ENCODE data around the gene FHIP2A.

- TF ChIP-seq RAD21 (conservative IDR thresholded peaks at IDR 0.05) (no peak), TAF1 (IDR thresholded peaks at IDR 0.05; ENCODE audit: low read depth) (no peak), CTCF (IDR thresholded peaks at IDR 0.05; ENCODE audit: poor library complexity, severe bottlenecking) (no peak), POLR2AphosphoS5 (IDR thresholded peaks at IDR 0.05) (no peak), EZH2 (IDR thresholded peaks at IDR 0.05; ENCODE audit: borderline replicate concordance, insufficient read depth, low read length, poor library complexity, severe bottlenecking) (no peak)
- TF ChIP-seq, protein P1, sequence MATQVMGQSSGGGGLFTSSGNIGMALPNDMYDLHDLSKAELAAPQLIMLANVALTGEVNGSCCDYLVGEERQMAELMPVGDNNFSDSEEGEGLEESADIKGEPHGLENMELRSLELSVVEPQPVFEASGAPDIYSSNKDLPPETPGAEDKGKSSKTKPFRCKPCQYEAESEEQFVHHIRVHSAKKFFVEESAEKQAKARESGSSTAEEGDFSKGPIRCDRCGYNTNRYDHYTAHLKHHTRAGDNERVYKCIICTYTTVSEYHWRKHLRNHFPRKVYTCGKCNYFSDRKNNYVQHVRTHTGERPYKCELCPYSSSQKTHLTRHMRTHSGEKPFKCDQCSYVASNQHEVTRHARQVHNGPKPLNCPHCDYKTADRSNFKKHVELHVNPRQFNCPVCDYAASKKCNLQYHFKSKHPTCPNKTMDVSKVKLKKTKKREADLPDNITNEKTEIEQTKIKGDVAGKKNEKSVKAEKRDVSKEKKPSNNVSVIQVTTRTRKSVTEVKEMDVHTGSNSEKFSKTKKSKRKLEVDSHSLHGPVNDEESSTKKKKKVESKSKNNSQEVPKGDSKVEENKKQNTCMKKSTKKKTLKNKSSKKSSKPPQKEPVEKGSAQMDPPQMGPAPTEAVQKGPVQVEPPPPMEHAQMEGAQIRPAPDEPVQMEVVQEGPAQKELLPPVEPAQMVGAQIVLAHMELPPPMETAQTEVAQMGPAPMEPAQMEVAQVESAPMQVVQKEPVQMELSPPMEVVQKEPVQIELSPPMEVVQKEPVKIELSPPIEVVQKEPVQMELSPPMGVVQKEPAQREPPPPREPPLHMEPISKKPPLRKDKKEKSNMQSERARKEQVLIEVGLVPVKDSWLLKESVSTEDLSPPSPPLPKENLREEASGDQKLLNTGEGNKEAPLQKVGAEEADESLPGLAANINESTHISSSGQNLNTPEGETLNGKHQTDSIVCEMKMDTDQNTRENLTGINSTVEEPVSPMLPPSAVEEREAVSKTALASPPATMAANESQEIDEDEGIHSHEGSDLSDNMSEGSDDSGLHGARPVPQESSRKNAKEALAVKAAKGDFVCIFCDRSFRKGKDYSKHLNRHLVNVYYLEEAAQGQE (IDR thresholded peaks at IDR 0.05; ENCODE audit: borderline replicate concordance): no peak
Observed at GRCh38 chr10:114823077-114823463, 1.5 kb downstream of the FHIP2A start.
